ENCODE measurements around the gene SMARCA1. TPM values are rescaled to one million over a fixed set of nuclear protein-coding genes. Genes with fewer than 3 reads are reported as not detected.
A peak's percentile ranks its signal among the peaks of the same experiment; 100 is the strongest.

Gene SMARCA1
- total RNA-seq, 1 donor from 2014 or later: 50.3 TPM

DNA sequence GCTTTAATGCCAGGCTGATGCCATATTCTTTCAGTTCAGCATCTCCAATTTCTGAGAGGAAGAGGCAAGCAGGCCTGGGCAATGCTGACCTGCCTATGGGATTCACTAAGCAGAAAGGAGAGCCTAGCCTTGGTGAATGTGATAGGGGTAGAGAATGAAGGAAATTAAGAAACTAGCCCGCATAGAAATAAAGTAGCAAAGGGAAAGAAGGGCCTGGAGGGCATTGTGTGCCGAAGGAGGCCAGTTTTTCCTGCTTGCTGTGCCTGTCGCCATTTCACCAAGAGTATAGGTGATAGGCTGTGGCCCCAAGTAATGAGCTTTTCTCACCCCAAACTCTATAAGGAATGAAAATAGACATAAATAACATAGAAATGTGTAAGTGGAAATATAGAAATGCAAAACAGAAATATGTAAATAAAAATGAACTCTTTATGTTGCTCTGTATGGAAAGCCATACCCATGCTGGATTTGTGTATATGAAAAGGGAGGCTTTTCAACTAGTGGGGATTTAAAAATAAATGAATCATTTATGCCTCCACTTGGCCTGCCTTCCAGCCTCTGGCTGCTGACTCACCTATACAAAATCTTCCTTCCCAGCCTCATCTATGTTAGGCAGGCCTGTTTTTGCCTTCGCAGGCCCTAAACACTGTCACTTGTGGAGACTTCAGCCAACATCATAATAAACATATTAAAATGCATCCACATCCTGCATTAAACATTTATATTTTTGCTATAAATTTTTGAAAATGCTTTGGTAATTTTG is 11.7 kb upstream of the SMARCA1 start:
- DNase-seq (ENCODE audit: low spot score): no peak
- ATAC-seq: no peak
- intact Hi-C loops (cut with DNase I): no loop called here

DNA sequence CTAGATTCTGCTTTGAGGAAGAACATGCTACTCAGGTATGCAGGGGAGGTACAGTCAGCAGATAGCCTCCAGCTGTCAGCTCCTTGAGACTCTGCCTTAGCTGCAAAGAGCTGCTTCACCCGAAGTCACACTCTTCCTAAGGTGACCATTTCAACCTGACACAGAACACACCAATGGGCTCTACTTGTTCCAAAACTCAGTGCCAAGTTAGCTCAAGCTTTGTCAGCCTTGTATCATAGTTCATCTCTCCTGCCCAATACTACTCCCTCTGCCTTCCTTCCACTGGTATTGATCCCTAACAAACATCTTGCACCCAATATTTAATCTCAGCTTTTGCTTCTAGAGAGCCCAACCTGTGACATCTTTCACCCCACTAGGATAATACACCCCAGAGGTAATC is 7.8 kb upstream of the SMARCA1 start:
- ATAC-seq (no peak), DNase-seq (ENCODE audit: low spot score) (no peak)
- intact Hi-C loops (cut with DNase I): no loop called here

DNA sequence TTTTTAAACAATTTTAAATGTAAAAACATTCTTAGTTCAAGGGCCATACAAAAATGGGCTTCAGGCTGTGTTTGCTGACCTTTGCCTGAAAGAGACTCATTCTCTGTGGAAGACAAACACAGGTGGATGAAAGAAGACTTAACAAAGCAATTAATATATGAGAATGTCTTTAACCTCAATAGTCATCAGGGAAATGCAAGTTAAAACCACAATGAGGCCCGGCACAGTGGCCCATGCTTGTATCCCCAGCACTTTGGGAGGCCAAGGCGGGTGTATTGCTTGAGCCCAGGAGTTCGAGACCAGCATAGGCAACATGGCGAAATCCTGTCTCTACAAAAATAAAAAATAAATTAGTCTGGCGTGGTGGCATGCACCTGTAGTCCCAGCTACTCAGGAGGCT is 7.1 kb upstream of the SMARCA1 start:
- DNase-seq (ENCODE audit: low spot score) (no peak), ATAC-seq (peak; percentile 18)
- intact Hi-C loops (cut with DNase I): no loop called here

DNA sequence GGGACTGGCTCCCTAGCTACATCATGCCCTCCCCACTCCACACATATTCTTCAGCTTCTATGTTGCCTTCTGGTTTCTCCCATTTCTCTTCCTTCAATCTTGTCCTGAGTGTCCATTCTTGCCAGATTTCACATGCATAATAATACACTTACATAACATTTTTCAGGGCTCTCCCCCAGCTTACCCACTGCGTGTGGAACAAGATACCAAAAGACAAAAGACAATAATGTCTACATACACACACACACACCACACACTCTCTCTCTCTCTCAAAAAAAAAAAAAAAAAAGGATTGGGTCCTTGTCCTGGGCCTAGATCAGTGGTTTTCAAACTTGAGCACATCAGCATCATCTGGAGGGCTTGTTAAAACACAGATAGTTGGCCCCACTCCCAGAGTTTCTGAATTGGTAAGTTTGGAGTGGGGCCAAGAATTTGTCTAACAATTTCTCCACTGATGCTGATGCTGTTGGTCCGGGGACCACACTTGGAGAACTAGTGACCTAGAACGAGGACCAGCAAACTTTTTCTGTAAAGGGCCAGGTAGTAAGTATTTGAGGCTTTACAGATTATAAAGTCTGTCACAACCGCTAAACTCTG is 6.5 kb upstream of the SMARCA1 start:
- DNase-seq (ENCODE audit: low spot score): no peak
- intact Hi-C loops (cut with DNase I): no loop called here
- ATAC-seq: peak; percentile 73

DNA sequence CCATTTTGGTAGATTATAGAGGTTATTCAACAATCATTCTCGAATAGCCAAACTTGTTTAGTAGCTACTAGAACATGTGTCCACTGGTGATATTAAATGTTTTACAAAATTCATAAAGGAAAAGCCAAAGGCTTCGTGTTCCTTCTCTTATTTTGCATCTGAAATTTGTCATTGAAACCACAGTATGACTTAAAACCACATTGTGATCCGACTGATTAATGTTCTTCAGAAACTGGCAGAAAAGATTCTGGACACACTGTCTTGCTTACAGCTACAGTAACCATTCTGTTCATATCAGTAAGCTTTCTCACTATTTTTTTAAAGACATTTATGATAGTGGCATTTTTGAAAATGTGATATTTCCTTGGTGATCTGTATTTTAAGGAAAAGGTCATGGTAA is 2.6 kb upstream of the SMARCA1 start:
- DNase-seq (ENCODE audit: low spot score): no peak
- ATAC-seq: no peak
- intact Hi-C loops (cut with DNase I): no loop called here

DNA sequence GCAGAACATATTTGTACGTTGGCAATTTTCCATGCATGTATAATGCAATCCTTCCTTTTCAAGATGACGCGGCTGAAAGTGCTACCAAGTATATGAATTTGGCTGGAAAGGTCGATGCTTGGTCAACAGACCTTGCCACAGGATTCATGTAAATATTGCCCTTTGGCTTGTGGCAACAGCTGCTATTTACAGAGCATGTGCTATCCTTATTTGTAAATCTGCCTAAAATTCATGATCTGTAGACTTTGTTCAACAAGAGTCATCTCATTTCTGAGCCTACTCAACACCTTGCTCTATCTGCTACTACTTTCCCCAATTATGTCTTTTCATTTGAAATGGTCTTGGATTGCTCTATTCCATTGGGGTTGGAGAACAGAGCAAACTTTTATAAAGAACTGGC is 1.9 kb upstream of the SMARCA1 start:
- intact Hi-C loops (cut with DNase I): no loop called here
- DNase-seq (ENCODE audit: low spot score) (no peak), ATAC-seq (peak; percentile 46)

DNA sequence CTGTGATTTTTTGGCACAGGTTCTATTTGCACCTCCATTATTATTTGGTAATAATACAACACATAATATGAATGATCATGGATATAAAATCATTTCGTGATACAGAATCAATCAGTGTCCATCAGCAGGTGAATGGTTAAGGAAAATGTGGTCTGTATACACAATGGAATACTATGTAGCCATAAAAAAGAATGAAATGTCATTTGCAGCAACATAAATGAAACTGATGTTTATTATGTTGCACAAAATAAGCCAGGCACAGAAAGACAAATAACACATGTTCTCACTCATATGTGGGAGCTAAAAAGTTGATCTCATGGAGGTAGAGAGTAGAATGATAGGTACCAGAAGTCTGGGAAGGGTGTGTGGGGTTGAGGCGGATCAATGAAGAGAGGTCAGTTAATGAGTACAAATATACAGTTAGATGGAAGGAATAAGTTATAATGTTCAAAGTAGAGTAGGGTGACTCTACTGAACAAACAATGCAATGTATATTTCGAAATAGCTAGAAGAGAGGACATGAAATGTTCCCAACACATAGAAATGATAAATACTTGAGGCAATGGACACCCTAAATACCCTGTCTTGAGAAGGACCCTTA is 1.1 kb upstream of the SMARCA1 start:
- no peak for DNase-seq (ENCODE audit: low spot score)
- no peak for ATAC-seq
- intact Hi-C loops (cut with DNase I): no loop called here

DNA sequence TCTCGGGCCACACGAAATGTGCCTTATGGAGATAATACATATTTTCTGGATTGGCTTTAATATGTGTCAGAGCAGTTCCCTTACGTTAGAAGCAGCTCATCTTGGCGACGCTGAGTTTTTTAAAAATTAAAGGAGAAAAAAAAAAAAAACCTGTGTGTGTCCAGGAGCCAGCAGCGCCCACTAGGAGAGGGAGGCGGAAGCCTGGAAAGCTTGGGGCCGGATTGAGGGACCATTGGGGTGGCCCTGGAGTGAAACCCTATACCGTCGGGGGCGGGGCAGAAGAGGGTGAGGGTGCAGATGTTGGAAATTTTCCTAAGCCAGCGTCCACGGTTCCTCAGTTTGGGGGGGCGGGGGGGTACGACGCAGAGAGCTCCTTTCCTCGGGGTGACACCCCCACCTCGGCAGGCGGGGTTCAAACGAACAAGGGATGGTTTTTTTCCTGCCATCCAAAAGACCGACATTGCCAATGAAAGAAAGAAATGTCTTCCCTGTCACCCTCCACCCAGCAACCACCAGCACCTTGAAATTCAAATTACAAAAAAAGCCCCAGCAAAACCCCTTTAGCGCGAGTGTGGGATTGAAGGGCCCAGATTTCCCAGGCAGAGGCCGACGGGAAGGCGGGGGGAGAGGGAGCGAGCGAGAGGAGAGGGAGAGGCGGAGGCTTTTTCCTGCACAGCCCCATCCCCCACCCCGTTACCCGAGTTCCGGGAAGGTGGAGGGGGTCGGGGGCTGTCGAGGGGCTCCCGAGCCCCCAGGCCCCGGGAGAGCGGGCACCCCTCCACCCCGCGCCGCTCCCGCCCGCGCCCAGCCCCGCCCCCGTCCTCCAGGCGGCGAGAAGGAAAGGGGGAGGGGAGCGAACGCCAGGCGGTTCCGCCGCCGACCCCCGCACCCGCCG is 859 bp downstream of the SMARCA1 start:
- DNase-seq (ENCODE audit: low spot score) (peak; percentile 75), ATAC-seq (peak; percentile 78)

DNA sequence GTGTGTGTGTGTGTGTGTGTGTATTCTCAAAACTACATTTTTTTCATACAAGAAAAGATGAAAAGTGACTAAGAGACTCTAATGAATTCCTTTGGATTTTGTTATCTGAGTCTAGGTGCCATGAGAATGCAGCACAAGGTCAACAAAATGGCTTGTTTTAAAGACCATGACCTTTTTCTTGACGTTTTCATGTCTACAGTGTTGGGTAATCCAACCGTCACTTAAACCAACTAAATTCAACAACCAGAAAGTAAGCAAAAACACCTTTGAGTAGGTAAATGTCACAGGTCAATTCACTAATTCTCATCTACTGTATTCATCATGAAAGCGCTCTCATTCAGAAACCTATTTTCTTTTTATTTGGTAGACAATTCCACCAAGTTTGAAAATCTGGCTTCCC is 3.1 kb downstream of the SMARCA1 start:
- intact Hi-C loops (cut with DNase I): no loop called here

More for the DNA sequence above, 859 bp downstream of the SMARCA1 start:
- intact Hi-C loops (cut with DNase I): no loop called here

DNA sequence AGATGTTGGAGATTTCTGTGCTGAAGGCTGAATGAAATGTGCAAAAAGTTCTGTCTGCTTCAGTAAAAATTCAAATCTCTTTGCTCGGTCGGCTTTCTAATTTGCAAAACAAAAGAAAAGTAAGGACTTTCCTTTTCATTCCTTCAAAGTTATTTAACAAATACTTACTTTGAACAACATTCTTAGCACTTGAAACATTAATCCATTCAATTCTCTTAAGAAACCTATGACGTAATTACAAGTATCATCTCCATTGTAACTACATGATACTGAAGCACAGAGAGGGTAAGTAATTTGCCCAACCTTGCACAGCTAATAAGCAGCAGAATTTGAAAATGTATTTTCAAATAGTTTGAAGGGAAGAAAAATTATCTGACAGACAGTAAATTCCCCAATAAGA is 6.9 kb downstream of the SMARCA1 start:
- DNase-seq (ENCODE audit: low spot score) (no peak), ATAC-seq (no peak)
- intact Hi-C loops (cut with DNase I): no loop called here

More for the DNA sequence above, 3.1 kb downstream of the SMARCA1 start:
- no peak for DNase-seq (ENCODE audit: low spot score)
- ATAC-seq: no peak

DNA sequence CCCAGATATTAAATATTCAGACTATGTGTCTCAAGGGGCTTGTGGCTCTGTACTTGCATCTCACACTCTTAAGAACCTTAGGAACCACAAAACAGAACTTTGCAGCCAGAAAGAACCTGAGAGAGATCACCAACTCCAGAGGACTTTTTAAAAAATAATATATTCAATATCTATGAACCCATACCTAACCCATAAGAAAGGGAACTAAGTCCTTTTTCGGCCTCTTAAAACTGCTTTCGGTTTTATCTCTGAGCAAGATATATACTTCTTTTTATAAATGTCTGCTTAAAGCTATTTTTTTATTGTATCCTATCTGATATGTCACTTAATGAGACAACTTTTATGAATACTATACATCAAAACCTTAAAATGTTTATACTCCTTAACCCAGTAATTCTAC is 10.9 kb downstream of the SMARCA1 start:
- no peak for ATAC-seq
- intact Hi-C loops (cut with DNase I): no loop called here
- DNase-seq (ENCODE audit: low spot score): no peak

DNA sequence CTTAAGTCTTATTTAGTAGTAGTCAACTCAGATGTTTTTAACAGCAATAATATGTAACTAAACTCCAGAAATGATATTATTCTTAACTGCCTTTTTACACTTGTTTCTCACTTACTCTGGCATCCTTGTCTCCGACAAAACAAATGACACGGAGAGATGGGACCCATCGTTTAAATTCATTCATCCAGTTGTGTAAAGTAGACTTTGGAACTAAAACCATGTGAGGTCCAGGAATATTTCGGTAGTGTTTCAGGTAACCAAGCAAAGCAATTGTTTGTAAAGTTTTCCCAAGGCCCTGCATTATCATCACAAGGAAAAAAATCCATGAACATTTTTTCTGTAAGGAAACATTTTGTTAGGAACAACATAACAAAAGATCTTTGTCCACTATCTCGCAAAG is 11.6 kb downstream of the SMARCA1 start:
- DNase-seq (ENCODE audit: low spot score): no peak
- intact Hi-C loops (cut with DNase I): no loop called here
- ATAC-seq: no peak

DNA sequence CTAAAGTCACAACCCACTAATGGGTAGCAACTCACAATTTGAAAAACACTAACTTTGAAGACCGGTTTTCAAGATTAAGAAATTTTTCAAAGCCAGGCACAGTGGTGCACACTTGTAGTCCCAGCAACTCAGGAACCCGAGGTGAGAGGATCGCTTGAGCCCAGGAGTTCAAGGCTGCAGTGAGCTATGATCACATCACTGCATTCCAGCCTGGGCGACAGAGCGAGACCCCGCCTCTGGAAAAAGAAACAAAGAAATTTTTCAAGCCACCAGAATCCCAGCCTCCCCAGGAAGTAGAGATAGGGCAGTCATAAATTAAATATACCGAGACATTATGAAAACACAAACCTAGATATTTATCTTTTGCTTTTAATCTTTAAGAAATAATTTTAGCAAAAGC is 13.0 kb downstream of the SMARCA1 start:
- ATAC-seq (no peak), DNase-seq (ENCODE audit: low spot score) (no peak)
- intact Hi-C loops (cut with DNase I): no loop called here

DNA sequence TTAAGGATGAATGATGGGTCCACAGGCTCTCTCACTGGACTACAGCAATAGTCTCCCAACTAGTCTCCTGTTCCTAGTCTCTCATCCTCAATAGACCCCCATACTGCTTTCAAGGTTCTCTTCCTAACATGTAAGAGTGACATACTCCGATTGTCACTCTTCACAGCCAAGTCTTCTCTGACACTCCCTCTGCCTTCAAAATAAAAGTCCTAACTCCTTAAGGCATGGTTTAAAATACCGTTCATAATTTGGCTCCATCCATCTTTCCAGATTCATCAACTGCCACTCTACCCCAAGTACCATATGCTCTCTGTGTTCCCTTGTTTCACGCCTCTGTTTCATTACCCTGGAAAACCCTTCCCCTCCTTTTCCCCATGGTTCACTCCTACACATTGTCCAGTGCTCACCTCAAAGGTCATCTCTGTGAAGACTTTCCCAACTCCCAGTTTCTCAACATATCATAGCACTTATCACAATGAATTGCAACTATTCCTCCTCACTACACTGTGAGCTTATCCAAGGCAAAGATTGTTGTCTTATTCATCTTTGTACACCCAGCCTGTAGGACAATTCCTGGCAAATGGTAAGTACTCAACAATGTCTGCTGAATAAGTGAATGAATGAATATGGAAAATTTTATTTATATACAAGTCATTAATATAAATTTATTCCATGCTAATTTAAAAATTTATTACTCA is 26.0 kb downstream of the SMARCA1 start:
- no peak for DNase-seq (ENCODE audit: low spot score)
- intact Hi-C loops (cut with DNase I): no loop called here

DNA sequence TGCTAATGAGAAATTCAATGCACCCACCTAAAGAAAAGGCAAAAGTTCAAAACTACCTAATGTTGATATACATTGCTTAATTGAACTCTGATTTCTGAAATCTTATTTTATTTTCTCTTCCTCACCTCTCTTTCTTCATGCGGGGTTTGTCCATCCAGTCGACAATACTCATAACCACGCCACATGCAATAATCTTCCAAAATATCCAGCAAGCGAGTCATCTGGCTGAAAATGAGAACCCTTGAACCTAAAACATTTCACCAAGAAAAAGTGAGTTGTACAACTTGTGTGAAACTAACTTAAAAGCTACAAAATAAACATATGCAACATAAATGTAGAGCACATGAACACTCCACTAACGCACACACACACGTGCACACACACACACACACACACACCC is 26.7 kb downstream of the SMARCA1 start:
- no peak for ATAC-seq
- intact Hi-C loops (cut with DNase I): no loop called here
- no peak for DNase-seq (ENCODE audit: low spot score)

More for the DNA sequence above, 26.0 kb downstream of the SMARCA1 start:
- no peak for ATAC-seq

DNA sequence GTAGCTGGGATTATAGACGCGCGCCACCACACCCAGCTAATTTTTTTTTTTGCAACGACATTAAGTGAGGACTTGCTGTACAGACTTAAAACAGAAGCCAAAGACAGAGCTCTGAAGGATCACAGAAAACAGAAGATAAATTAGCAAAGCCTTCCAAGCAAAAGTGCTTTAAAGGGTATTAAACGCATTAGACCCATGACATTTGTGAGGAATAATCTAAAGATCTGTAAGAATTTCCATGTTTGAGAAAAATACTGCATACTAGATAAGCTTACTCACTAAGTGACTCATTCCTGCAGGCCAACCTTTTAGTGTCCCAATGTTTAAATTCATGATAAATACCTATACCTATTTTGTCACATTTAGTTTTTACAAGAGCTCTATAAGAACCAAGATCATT is 27.4 kb downstream of the SMARCA1 start:
- intact Hi-C loops (cut with DNase I): no loop called here
- ATAC-seq (no peak), DNase-seq (ENCODE audit: low spot score) (no peak)

DNA sequence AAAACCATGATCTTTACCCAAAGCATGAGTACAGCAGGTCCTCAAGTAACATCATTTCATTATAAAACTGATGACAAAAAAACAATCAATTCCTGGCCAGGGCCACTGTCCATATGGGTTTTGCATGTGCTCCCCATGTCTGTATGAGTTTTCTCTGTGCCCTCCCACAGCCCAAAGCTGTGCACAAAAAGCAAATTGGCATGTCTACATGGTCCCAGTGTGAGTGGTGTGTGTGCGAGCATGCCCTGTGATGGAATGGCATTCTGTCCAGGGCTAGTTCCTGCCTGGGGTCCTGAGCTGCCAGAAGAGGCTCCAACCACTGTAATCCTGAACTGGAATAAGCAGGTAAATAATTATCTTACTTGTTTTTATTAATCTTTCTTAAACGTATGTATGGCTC is 28.4 kb downstream of the SMARCA1 start:
- ATAC-seq: no peak
- intact Hi-C loops (cut with DNase I): no loop called here
- no peak for DNase-seq (ENCODE audit: low spot score)

DNA sequence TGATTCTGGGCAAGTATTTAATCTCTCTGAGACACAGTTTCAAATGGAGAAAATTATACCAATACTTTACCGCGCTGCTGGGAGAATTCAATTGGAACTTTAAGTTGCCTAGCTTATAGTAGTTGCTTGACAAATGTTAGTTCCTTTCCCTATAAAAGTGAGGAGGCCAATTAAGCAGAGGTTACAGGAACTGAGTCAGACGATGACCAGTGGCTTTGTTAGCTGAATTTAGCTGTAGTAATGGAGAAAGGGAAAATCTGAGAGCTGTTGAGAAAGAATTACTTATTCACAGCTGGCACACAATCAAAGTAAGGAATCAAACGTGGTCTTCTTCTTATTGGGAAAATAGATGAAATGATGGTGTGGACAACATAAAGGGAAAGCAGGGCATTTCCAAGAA is 29.6 kb downstream of the SMARCA1 start:
- intact Hi-C loops (cut with DNase I): no loop called here
- DNase-seq (ENCODE audit: low spot score) (no peak), ATAC-seq (no peak)

DNA sequence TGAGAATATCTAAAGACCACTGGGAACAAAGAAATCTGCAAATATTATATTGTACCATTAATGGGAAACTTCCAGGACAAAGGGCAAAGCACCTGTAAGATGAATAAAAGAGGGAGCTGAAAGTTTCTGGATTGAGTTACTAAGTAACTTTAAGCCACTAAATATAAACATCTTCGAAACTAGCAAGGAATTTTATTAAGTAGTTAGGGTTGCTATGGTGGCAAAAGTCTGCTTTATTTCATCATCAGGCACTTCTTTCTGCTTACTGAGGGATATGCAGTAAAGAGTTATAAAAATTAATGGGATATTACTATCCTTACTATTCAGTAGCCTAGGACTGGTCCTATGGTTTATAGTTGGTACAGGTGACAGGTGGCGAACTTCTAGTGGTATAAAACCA is 33.0 kb downstream of the SMARCA1 start:
- DNase-seq (ENCODE audit: low spot score) (no peak), ATAC-seq (no peak)
- intact Hi-C loops (cut with DNase I): no loop called here

Data from sciatic nerve (tissue), 2 donors.